Suppressor macrophage treated with lipopolysaccharide for 4 hours (primary cell): Measurements from ENCODE around the gene TIAM1.

Experiments
- DNase-seq: peaks from one replicate; pipeline ENCODE4 v3.0.0-alpha.2; 2020

The TIAM1 gene

GRCh38 chr21:31282095-31282709, 61.9 kb downstream of the TIAM1 start:
- no peak for DNase-seq

DNA sequence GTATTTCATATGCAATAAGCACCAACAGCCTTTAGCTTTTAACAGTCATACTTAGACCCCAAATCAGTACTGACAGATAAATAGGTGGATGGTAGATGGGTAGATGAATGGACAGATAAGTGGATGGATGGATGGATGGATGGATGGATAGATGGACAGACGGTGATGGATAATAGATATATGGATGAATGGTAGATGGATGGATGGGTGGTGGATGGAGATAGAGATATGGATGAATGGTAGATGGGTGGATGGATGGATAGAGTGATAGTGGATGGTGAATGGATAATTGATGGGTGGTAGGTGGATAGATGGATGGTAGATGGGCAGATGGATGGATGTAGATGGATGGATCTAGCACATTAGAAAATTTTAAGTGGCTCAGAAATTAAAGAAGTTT, 62.5 kb downstream of the TIAM1 start:
- DNase-seq: no peak

GRCh38 chr21:31279986-31280385, 64.1 kb downstream of the TIAM1 start:
- no peak for DNase-seq

DNA sequence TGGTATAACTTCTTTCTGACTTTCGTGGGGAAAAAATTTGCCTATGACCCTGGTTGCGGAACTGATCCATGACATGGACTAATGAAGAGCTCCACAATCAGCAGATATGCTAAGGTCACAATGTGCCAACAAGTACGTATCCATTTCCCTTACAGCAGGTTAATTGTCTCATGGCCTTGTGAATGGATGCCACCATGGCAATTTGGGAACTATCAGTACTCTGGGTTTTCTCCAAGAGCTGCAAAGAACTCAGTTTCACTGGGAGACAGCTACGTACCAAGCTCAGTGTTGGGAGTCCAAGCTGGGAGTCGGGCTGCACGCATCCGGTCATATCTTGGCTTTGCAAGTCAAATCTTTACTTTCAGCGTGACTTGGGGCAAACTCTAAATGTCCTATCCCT, 64.8 kb downstream of the TIAM1 start:
- DNase-seq: no peak

DNA sequence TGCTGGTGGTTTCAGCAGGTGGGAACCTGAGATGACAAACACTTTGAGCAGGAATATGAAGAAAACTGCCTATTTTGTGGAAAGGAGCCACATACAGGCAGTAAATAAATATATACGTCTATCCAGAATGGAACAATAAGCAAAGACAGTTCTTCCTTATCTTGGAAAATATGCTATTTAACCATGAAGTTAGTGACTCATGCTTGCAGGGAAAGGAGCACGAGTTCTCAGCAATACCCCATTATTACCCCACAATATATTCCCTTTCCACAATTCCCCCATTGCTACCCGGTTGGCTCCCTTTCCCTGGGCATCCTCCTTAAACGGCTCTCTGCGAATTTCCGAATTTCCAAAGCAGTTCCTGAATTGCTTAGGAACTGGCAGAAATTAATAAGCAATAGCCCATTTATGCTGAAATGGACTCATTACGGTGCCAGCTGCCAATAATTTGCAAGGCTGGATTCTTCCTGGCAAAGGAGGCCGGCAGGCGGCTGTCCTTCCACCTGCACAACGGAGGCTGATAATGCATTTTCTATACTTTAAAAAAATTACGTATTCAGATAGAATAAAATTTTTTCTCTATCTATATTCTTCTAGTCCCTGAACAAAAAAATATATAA, 65.4 kb downstream of the TIAM1 start:
- no peak for DNase-seq

- no peak for DNase-seq
Measured at GRCh38 chr21:31276663-31277062, 67.4 kb downstream of the TIAM1 start.

- DNase-seq: no peak
Measured at GRCh38 chr21:31275901-31276300, 68.2 kb downstream of the TIAM1 start.

GRCh38 chr21:31273278-31273677, 70.8 kb downstream of the TIAM1 start:
- DNase-seq: peak; percentile 10

DNA sequence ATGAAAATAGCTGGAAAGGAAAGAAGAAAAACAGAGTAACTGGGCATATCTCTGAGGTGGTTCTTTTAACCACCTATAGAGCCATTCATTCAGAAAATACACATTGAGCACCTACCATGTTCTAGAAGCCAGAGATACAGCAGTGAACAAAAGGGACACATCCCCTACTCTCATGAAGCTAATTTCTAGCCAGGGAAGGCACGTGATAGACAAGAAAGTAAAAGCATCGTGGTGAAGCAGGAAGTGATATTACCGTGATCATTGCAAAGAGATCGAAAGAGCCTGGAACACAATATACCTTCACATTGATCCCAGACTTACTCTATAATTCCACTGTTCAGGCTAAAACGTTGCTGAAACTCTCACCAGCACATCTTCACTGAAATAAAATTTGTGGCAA, 76.0 kb downstream of the TIAM1 start:
- DNase-seq: no peak

DNA sequence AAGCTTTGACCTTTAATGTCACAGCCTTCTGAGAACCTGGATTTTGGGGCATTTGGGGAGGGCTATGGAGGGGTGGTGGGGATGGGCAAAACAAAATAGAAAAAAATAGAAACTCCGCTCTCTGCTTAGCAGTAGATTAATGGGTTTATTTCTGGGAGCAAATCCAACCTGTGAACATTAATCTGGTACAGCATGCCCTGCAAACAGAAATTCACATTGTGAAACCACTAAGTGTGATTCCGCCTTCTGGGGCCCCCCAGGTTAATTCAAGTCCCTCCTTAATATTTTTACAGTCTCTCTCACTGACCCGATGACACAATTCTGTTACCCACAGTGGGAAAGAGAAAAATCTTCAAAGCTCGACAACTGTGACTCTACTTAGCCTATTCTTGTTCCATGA, 76.4 kb downstream of the TIAM1 start:
- no peak for DNase-seq

- DNase-seq: no peak
Measured at GRCh38 chr21:31266241-31266640, 77.8 kb downstream of the TIAM1 start.

DNA sequence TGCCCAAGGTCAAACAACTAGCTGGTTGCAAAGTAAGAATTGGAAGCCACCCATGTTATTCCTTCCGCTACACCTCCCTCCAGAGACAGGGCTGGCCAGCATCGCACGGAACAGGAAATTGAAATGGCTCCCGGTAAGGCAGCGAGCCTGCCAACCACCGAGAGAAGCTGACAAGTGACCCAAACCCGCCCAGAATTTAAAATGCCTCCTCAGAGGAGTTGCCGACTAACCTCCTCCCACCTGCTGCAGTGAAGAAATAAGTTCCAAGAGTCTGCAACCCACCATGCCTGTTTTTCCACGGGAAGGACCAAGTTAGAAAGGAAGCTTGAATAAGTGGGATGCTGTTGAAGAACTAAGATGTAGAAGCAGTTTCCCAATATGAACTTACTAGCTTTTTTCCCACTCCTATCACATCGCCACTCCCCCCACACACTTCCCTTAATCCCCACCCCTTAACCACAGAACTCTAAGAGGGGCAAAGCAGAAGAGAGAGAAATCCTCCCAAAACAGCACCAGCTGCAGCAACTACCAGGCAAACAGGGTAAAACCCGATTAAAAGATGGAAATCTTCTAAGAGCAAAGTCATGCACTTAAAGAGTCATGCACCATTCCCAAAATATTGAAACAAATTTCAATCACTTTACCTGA, 78.6 kb downstream of the TIAM1 start:
- no peak for DNase-seq

GRCh38 chr21:31264574-31264973, 79.5 kb downstream of the TIAM1 start:
- DNase-seq: no peak

GRCh38 chr21:31262728-31263127, 81.3 kb downstream of the TIAM1 start:
- DNase-seq: no peak

DNA sequence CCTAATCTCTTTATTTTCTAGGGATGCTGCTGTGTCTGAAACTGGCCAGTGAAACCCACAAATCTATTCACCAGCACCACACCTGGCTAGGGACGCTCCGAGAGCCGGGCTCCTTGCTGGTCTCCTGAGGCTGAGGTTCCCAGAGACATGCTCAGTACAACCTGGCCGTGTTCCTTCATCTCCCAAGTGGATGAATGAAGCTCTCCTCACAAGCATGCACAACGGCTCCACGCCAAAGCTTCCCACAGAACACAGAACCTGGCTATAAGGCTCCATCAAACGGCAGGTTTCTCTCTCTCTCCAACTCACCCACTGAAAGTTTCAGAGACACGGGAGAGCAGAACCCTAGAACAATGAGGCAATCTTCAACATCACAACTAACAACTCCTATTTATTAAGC, 82.3 kb downstream of the TIAM1 start:
- no peak for DNase-seq

DNA sequence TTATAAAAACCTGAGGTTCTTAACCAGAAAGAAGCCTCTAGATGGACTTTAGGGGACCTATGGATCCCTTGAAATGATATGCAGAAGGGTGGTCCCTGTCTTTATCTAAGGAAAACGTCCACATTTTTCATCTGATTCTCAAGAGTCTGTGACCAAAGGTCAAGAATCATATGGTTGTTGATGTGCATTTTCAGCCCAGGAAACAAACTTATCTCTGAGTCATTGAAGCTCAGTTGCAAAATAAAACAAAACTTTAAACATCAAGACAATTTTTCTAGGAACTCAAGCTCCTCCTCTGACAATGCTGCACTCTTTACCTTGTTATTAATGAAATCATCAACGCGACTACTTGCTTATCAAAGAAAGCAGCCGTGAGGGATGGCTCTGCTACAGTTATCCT, 83.3 kb downstream of the TIAM1 start:
- DNase-seq: peak; percentile 30

- no peak for DNase-seq
Measured at GRCh38 chr21:31258073-31258472, 86.0 kb downstream of the TIAM1 start.

DNA sequence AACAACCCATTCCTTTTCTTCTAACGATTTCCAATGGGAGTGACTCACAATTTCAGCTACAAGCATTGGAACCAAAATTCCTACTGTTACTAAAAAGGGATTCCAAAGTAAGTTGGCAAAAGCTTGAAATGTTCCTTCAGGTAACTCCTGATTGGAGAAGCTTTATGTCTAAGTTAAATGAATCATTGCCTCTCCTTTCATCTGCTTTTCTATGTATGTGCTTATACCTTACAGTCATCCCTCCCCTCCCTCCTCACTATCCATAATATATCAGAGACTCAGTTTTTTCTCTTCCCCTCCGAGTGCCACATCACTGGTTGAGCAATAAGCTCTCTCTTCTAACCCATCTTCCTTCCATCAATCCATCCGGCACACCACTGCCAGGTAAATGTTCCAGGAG, 86.8 kb downstream of the TIAM1 start:
- no peak for DNase-seq

GRCh38 chr21:31255896-31256295, 88.2 kb downstream of the TIAM1 start:
- DNase-seq: no peak

GRCh38 chr21:31255036-31255435, 89.0 kb downstream of the TIAM1 start:
- DNase-seq: no peak

DNA sequence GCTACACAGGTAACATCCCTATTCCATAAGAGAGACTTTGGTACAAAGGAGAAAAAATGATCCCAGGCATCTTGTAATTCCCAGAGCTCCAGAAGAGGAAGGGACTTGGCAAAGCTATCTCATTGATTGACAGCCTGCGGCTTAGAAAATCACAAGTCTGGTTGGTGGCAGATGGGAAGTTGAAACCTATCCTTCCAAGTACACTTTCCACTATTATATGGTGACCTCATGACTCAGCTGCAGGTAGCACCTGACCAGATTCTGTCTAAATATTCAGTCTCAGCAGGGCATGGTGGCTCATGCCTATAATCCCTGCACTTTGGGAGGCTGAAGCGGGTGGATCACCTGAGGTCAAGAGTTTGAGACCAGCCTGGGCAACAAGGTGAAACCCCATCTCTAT, 89.9 kb downstream of the TIAM1 start:
- DNase-seq: no peak

GRCh38 chr21:31253684-31254083, 90.4 kb downstream of the TIAM1 start:
- DNase-seq: no peak

DNA sequence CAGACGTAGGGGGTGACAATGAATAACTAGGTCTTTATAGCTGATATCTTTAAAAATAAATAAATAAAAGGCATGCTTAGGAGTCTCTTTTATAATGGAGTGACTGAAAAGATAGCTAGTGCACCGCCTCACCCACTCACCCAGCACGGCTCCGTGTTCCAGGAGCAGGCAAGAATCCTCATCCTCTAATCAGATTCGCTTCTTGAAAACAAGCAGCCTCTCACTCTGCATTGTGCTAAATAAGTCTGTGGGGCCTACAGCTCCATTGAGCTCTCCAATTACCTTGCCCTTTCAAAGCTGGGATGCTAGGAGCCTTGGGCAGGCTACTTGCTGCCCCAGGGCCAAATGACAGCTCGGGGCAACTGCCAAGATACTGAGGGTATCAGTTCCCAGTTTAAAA, 91.5 kb downstream of the TIAM1 start:
- DNase-seq: no peak

DNA sequence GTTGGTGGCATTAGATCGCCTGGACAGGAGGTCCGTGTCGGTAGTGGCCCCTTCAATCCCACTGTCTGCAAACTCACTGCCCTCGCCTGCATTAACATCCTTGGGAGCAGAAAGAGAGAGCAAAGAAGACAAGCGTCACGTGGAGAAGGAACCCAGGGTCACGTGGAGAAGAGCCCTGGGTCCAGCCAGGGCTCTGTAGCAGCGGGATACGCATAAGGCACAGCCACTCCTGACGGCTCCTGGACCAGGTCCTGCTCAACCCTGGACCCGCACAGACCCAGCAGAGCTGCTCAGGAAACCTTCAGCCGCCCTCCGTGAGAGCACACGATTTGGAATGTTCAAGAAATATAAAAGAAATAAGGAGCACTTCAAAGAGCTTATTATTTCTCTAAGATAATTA, 92.0 kb downstream of the TIAM1 start:
- no peak for DNase-seq

GRCh38 chr21:31251686-31252085, 92.4 kb downstream of the TIAM1 start:
- DNase-seq: no peak
